H1 (cell line): Measurements from ENCODE around the gene FAM210A. TPM values are rescaled to one million over a fixed set of nuclear protein-coding genes. Genes with fewer than 3 reads are reported as not detected.

Experiments
- CTCF ChIA-PET: fragments of 300-600 bp; sonication (Branson Sonifier 250); formaldehyde crosslinking; loops from one replicate; lab custom pipeline; 2021; ENCODE audit not compliant: partially characterized antibody; lab: Charles Lee
- POLR2A ChIA-PET: fragments of 300-600 bp; sonication (Branson Sonifier 250); formaldehyde crosslinking; loops from one replicate; lab custom pipeline; 2021; ENCODE audit warnings: inconsistent platforms; ENCODE audit not compliant: partially characterized antibody; lab: Charles Lee
- DNase-seq, 2 experiments: peaks; one replicate each; pipeline versions ENCODE4 v3.0.0 to v3.0.0-alpha.2; 2010 to 2022; ENCODE audit warnings: low spot score in 2 of 2, low read depth in 1 of 2, mixed read lengths in 1 of 2
- FAIRE-seq: peaks from 2 replicates; lab custom pipeline; 2011; peaks lifted over from hg19 to GRCh38; lab: Jason Lieb, UNC
- H2AFZ ChIP-seq: 2 replicates; pipeline ENCODE4 v1.8.1; 2012; ENCODE audit warnings: low read length, inconsistent platforms
- H2AK5ac ChIP-seq: 2 replicates; pipeline ENCODE4 v1.6.1; 2013; ENCODE audit warnings: low read depth, low read length
- H2BK120ac ChIP-seq: replicated peaks from 2 replicates; pipeline ENCODE3; 2013; ENCODE audit warnings: low read depth, low read length, inconsistent platforms
- H2BK12ac ChIP-seq: 2 replicates; pipeline ENCODE4 v1.6.1; 2013; ENCODE audit warnings: low read depth, low read length
- H2BK15ac ChIP-seq: 2 replicates; pipeline ENCODE4 v1.6.1; 2013; ENCODE audit warnings: low read length
- H2BK20ac ChIP-seq: 2 replicates; pipeline ENCODE4 v1.6.1; 2013; ENCODE audit warnings: low read length
- H2BK5ac ChIP-seq: 2 replicates; pipeline ENCODE4 v1.6.1; 2013; ENCODE audit warnings: low read depth, low read length
- H3K14ac ChIP-seq: 2 replicates; pipeline ENCODE4 v1.6.1; 2013; ENCODE audit warnings: inconsistent platforms; ENCODE audit not compliant: insufficient read length
- H3K18ac ChIP-seq: 2 replicates; pipeline ENCODE4 v1.6.1; 2013; ENCODE audit warnings: low read length; ENCODE audit errors: extremely low read depth
- H3K23ac ChIP-seq: 2 replicates; pipeline ENCODE4 v1.6.1; 2013; ENCODE audit warnings: inconsistent platforms; ENCODE audit not compliant: insufficient read length
- H3K23me2 ChIP-seq: 2 replicates; pipeline ENCODE4 v1.6.1; 2013; ENCODE audit warnings: low read depth, low read length
- H3K27ac ChIP-seq: 2 replicates; pipeline ENCODE4 v1.6.1; 2011; ENCODE audit warnings: low read depth, low read length, inconsistent platforms
- H3K27me3 ChIP-seq, 4 experiments: replicated peaks in 1 of 4; 1 replicate in 1 of 4; 2 replicates in 3 of 4; pipeline versions ENCODE4 v1.6.1 to v1.8.1; 2011 to 2013; ENCODE audit warnings: low read length in 3 of 4, mild to moderate bottlenecking in 3 of 4, inconsistent platforms in 2 of 4, mixed read lengths in 2 of 4, moderate library complexity in 1 of 4; ENCODE audit not compliant: control insufficient read depth in 3 of 4, insufficient read depth in 3 of 4; ENCODE audit errors: extremely low read depth in 1 of 4
- H3K36me3 ChIP-seq, 4 experiments: 2 replicates each; pipeline versions ENCODE4 v1.6.1 to v1.8.1; 2011 to 2013; ENCODE audit warnings: mild to moderate bottlenecking in 4 of 4, low read length in 3 of 4, moderate library complexity in 2 of 4, control low read depth in 1 of 4, inconsistent platforms in 1 of 4; ENCODE audit not compliant: insufficient read depth in 4 of 4, control insufficient read depth in 2 of 4
- H3K4ac ChIP-seq: replicated peaks from 2 replicates; pipeline ENCODE3; 2013; ENCODE audit warnings: low read length, low read depth, mixed read lengths, inconsistent platforms; ENCODE audit not compliant: insufficient read length
- H3K4me1 ChIP-seq, 4 experiments: replicated peaks in 1 of 4; 1 replicate in 1 of 4; 2 replicates in 3 of 4; pipeline versions ENCODE4 v1.6.1 to v1.8.1; 2011 to 2013; ENCODE audit warnings: low read length in 3 of 4, inconsistent platforms in 2 of 4, mixed read lengths in 1 of 4; ENCODE audit not compliant: insufficient read depth in 4 of 4, control insufficient read depth in 3 of 4
- H3K4me2 ChIP-seq, 2 experiments: 2 replicates each; pipeline versions ENCODE4 v1.6.1 to v1.8.1; 2011 to 2013; ENCODE audit warnings: low read depth in 2 of 2, low read length in 2 of 2, control low read depth in 1 of 2, inconsistent platforms in 1 of 2, mild to moderate bottlenecking in 1 of 2; ENCODE audit not compliant: insufficient read depth in 1 of 2
- H3K4me3 ChIP-seq, 4 experiments: fragments of 200-600, 300-600 bp in 1 of 4; sonication (generic), shearing (Covaris generic), sonication (Bioruptor Twin) in 1 of 4; 2 replicates each; pipeline versions ENCODE4 v1.5.1 to v1.8.1; 2011 to 2016; ENCODE audit warnings: low read length in 4 of 4, low read depth in 3 of 4, control low read depth in 2 of 4, inconsistent platforms in 2 of 4, mild to moderate bottlenecking in 2 of 4, mixed read lengths in 1 of 4, moderate library complexity in 1 of 4; ENCODE audit not compliant: insufficient read depth in 2 of 4; ENCODE audit errors: extremely low read depth in 1 of 4
- H3K56ac ChIP-seq: replicated peaks from 2 replicates; pipeline ENCODE3; 2013; ENCODE audit warnings: low read depth, mild to moderate bottlenecking, mixed read lengths, low read length, inconsistent platforms; ENCODE audit not compliant: insufficient read length
- H3K79me1 ChIP-seq: 2 replicates; pipeline ENCODE4 v1.6.1; 2013; ENCODE audit warnings: low read depth, low read length, control low read depth
- H3K79me2 ChIP-seq, 2 experiments: 2 replicates each; pipeline versions ENCODE4 v1.6.1 to v1.8.1; 2012 to 2013; ENCODE audit warnings: low read length in 2 of 2, mild to moderate bottlenecking in 2 of 2, inconsistent platforms in 1 of 2; ENCODE audit not compliant: insufficient read depth in 2 of 2, control insufficient read depth in 1 of 2
- H3K9ac ChIP-seq, 4 experiments: replicated peaks in 1 of 4; 1 replicate in 1 of 4; 2 replicates in 3 of 4; pipeline versions ENCODE4 v1.6.1 to v1.8.1; 2011 to 2013; ENCODE audit warnings: low read depth in 3 of 4, low read length in 3 of 4, control low read depth in 2 of 4, mild to moderate bottlenecking in 2 of 4, moderate library complexity in 2 of 4, inconsistent platforms in 1 of 4; ENCODE audit errors: extremely low read depth in 1 of 4
- H3K9me3 ChIP-seq, 2 experiments: 2 replicates each; pipeline versions ENCODE4 v1.6.1 to v1.8.1; 2012 to 2013; ENCODE audit warnings: mild to moderate bottlenecking in 2 of 2, moderate library complexity in 2 of 2, control low read depth in 1 of 2, inconsistent platforms in 1 of 2, low read depth in 1 of 2, low read length in 1 of 2, mixed read lengths in 1 of 2; ENCODE audit not compliant: insufficient read depth in 2 of 2
- H4K20me1 ChIP-seq, 2 experiments: replicated peaks in 1 of 2; 2 replicates each; pipeline versions ENCODE3 to v1.8.1; 2011 to 2013; ENCODE audit warnings: inconsistent platforms in 2 of 2, low read length in 2 of 2, mild to moderate bottlenecking in 1 of 2; ENCODE audit not compliant: insufficient read depth in 2 of 2, control insufficient read depth in 1 of 2
- H4K5ac ChIP-seq: 2 replicates; pipeline ENCODE4 v1.6.1; 2013; ENCODE audit warnings: low read length, low read depth, mixed read lengths, inconsistent platforms; ENCODE audit not compliant: insufficient read length
- H4K8ac ChIP-seq: 2 replicates; pipeline ENCODE4 v1.8.0; 2013; ENCODE audit warnings: mild to moderate bottlenecking, moderate library complexity, low read length, inconsistent platforms; ENCODE audit not compliant: insufficient read depth; ENCODE audit errors: extremely low read depth
- H4K91ac ChIP-seq: replicated peaks from 2 replicates; pipeline ENCODE3; 2013; ENCODE audit warnings: low read length, mixed read lengths, inconsistent platforms; ENCODE audit not compliant: insufficient read length
- CBX8 ChIP-seq: fragments of 300-800, 300-1000 bp; sonication (generic); IDR thresholded peaks from 2 replicates; pipeline ENCODE4 v1.7.1; 2016; ENCODE audit warnings: low read depth, low read length, borderline replicate concordance
- CEBPB ChIP-seq: IDR thresholded peaks from 2 replicates; pipeline ENCODE4 v1.6.1; 2012; ENCODE audit warnings: low read depth, low read length
- GTF2F1 ChIP-seq: IDR thresholded peaks from 2 replicates; pipeline ENCODE4 v1.6.1; 2012; ENCODE audit warnings: low read depth, low read length, improper control_type of control experiment, borderline replicate concordance
- JUN ChIP-seq: IDR thresholded peaks from 2 replicates; pipeline ENCODE4 v1.6.1; 2011; ENCODE audit warnings: low read depth, mild to moderate bottlenecking, improper control_type of control experiment, low read length
- KDM4A ChIP-seq: IDR thresholded peaks from one replicate; pipeline ENCODE4 v1.7.1; 2012; ENCODE audit warnings: low read depth, mild to moderate bottlenecking, moderate library complexity, low read length, inconsistent platforms; ENCODE audit not compliant: severe bottlenecking
- KDM5A ChIP-seq: fragments of 200-600 bp; IDR thresholded peaks from 2 replicates; pipeline ENCODE4 v1.7.1; 2012; ENCODE audit warnings: mild to moderate bottlenecking, low read length, inconsistent platforms, mixed read lengths
- RNF2 ChIP-seq: fragments of 200-900, 300-1000 bp; sonication (generic); IDR thresholded peaks from 2 replicates; pipeline ENCODE4 v1.7.1; 2016; ENCODE audit warnings: borderline replicate concordance, low read depth, mild to moderate bottlenecking, antibody characterized with exemption, low read length; ENCODE audit not compliant: poor library complexity, severe bottlenecking; ENCODE audit errors: missing control alignments
- SP4 ChIP-seq: IDR thresholded peaks from 2 replicates; pipeline ENCODE4 v1.6.1; 2012; ENCODE audit warnings: low read length, inconsistent platforms
- WGBS, 2 experiments: shearing (Covaris generic) in 1 of 2; methylation state at CpG; one replicate each; pipeline versions ENCODE4 v1.1.6 to v1.1.7; 2013 to 2015; ENCODE audit warnings: low lambda C conversion rate in 2 of 2, mixed read lengths in 2 of 2, inconsistent platforms in 1 of 2, low coverage in 1 of 2, missing lambda C conversion rate in 1 of 2; ENCODE audit not compliant: insufficient replicate concordance in 2 of 2, insufficient coverage in 1 of 2, insufficient read length in 1 of 2; ENCODE audit errors: extremely low coverage in 1 of 2, missing lambda C conversion rate in 1 of 2; 5-methylcytosine and 5-hydroxymethylcytosine counted together
- polyA plus RNA-seq, 7 experiments: library from polyadenylated mRNA; depleted of rRNA in 3 of 7; stranded (reverse) in 5 of 7; unstranded in 2 of 7; fragments of >200 nt in 5 of 7; fragments of 200-250 nt in 2 of 7; gene quantifications; 1 replicate in 5 of 7; 2 replicates in 1 of 7; 4 replicates in 1 of 7; pipeline versions ENCODE4 v1.2.1 to v1.2.3, GENCODE V29; 2011 to 2013; ENCODE audit warnings: missing spikeins in 2 of 7, mixed read lengths in 2 of 7
- total RNA-seq: library from RNA; stranded (reverse); fragmentation: NEBNext Ultra II Directional; extraction: Animal tissue kit (Norgen Biotek cat#: 25700); gene quantifications from 2 replicates; pipeline ENCODE4 v1.2.1, GENCODE V29; 2021

Gene FAM210A
- total and polyA plus RNA-seq, 2 of the 8 experiments (the other 6 are each of a cell fraction or from before 2014, with no cell fraction given), result 8.2 to 25.4 TPM

GRCh38 chr18:13672657-13673056 is 53.7 kb downstream of the FAM210A start:
- no peak overlapping the region for H4K91ac ChIP-seq
- no peak overlapping the region for H2BK5ac ChIP-seq
- no peaks in the 10 kb centered on the region for H3K27me3 ChIP-seq
- H2AFZ ChIP-seq, result no peak overlapping the region
- no peak for FAIRE-seq
- no peaks in the 10 kb centered on the region for H3K4me1 ChIP-seq
- H2BK12ac ChIP-seq, result no peak overlapping the region
- no peak overlapping the region for H3K18ac ChIP-seq
- H3K79me1 ChIP-seq, result no peaks in the 10 kb centered on the region
- H3K79me2 ChIP-seq, result peaks cover 0 to 3% of the 10 kb centered on the region in 2 experiments; a peak in 2 of 4 replicates
- H3K56ac ChIP-seq, result no peak overlapping the region
- peaks cover 0 to 4% of the 10 kb centered on the region in 2 experiments for H4K20me1 ChIP-seq
- no peak overlapping the region for H2AK5ac ChIP-seq
- H3K9me3 ChIP-seq, result peaks cover 12 to 13% of the 10 kb centered on the region in 2 experiments
- TF ChIP-seq KDM5A (no peak), SP4 (no peak), CEBPB (no peak), GTF2F1 (no peak), CBX8 (no peak), RNF2 (no peak), KDM4A (no peak), JUN (no peak)
- no peak overlapping the region for H4K5ac ChIP-seq
- no peak overlapping the region for H3K4me2 ChIP-seq
- H3K23ac ChIP-seq, result no peak overlapping the region
- DNase-seq, result no peak
- no peak overlapping the region for H3K27ac ChIP-seq
- POLR2A ChIA-PET, result no interaction called here
- no peak overlapping the region for H2BK20ac ChIP-seq
- no peak overlapping the region for H3K14ac ChIP-seq
- CTCF ChIA-PET, result interaction anchor here (0.7 kb wide), 1 partner anchor 55 kb away, joined by 3 read pairs; no protein-coding TSS in a partner anchor
- H3K36me3 ChIP-seq, result peaks cover 0 to 3% (median 0%) of the 10 kb centered on the region in 4 experiments; a peak in 2 of 8 replicates
- H3K4me3 ChIP-seq, result no peak overlapping the region
- H3K4ac ChIP-seq, result no peak overlapping the region
- H2BK120ac ChIP-seq, result no peak overlapping the region
- H4K8ac ChIP-seq, result no peak overlapping the region
- H2BK15ac ChIP-seq, result no peak overlapping the region
- H3K23me2 ChIP-seq, result no peaks in the 10 kb centered on the region
- H3K9ac ChIP-seq, result no peak overlapping the region
- 93% methylated on average over 7 of the region's 7 CpGs; no CpG with 5 or more reads in 1 of the 2 experiments for WGBS, 2 experiments
